A204.1 (cell line): ENCODE measurements around the gene CROCC.
"Not testable (repeated sequence)": the region's sequence is repeated elsewhere in the genome, so short reads cannot be mapped to it uniquely, and the experiment has no call there.

Experiments
- FAIRE-seq: peaks from 2 replicates; lab custom pipeline; 2012; peaks lifted over from hg19 to GRCh38; lab: Jason Lieb, UNC

Gene CROCC

GRCh38 chr1:16921391-16922185 lies at the start of gene CROCC:
Gene CROCC, plus strand, starts transcription at chr1:16921931. Its CDS starts 88 bp downstream, at chr1:16922019.
- FAIRE-seq: no peak

GRCh38 chr1:16872152-16873075 lies 49.3 kb upstream of the CROCC start:
- peak; percentile 64 for FAIRE-seq

GRCh38 chr1:16873076-16873879 lies 48.5 kb upstream of the CROCC start:
- FAIRE-seq: not testable (repeated sequence)

GRCh38 chr1:16874968-16875765 lies 46.6 kb upstream of the CROCC start:
- FAIRE-seq: not testable (repeated sequence)

- not testable (repeated sequence) for FAIRE-seq
These were observed 40.0 kb upstream of the CROCC start for GRCh38 chr1:16881742-16882141.

GRCh38 chr1:16882986-16883385 lies 38.7 kb upstream of the CROCC start:
- FAIRE-seq: no peak

GRCh38 chr1:16884487-16884886 lies 37.2 kb upstream of the CROCC start:
- not testable (repeated sequence) for FAIRE-seq

- no peak for FAIRE-seq
These were observed 34.7 kb upstream of the CROCC start for GRCh38 chr1:16886860-16887605.

GRCh38 chr1:16888860-16889816 lies 32.6 kb upstream of the CROCC start:
- FAIRE-seq: no peak

GRCh38 chr1:16890539-16891021 lies 31.2 kb upstream of the CROCC start:
- FAIRE-seq: not testable (repeated sequence)

- not testable (repeated sequence) for FAIRE-seq
These were observed 30.7 kb upstream of the CROCC start for GRCh38 chr1:16891057-16891456.

- not testable (repeated sequence) for FAIRE-seq
These were observed 28.7 kb upstream of the CROCC start for GRCh38 chr1:16892978-16893525.

- not testable (repeated sequence) for FAIRE-seq
These were observed 27.9 kb upstream of the CROCC start for GRCh38 chr1:16893796-16894195.

- not testable (repeated sequence) for FAIRE-seq
These were observed 27.4 kb upstream of the CROCC start for GRCh38 chr1:16894338-16894737.

- FAIRE-seq: not testable (repeated sequence)
These were observed 26.5 kb upstream of the CROCC start for GRCh38 chr1:16895233-16895597.

- FAIRE-seq: not testable (repeated sequence)
These were observed 26.0 kb upstream of the CROCC start, which contains the start of gene RNU1-2 for GRCh38 chr1:16895598-16896315. Gene RNU1-2, plus strand, starts transcription at chr1:16895980.

- not testable (repeated sequence) for FAIRE-seq
These were observed 25.2 kb upstream of the CROCC start for GRCh38 chr1:16896316-16897055.
